Sigmoid colon (tissue), 4 donors: ENCODE results near the gene GAB2.

Source experiments
- CTCF ChIP-seq, 4 experiments: fragments of 450-650 bp in 3 of 4; fragments of 200-600 bp in 1 of 4; IDR thresholded peaks; one replicate each; pipeline ENCODE4 v1.5.1; 2016 to 2019; ENCODE audit warnings: antibody characterized with exemption in 4 of 4, mild to moderate bottlenecking in 3 of 4, moderate library complexity in 2 of 4
- POLR2AphosphoS5 ChIP-seq, 4 donors: sonication (generic); formaldehyde crosslinking; IDR thresholded peaks; one replicate each; pipeline ENCODE4 v1.6.1; 2017; ENCODE audit warnings: antibody characterized with exemption in 4 of 4

- TF ChIP-seq CTCF (IDR thresholded peaks at IDR 0.05) (no peak), POLR2AphosphoS5 (IDR thresholded peaks at IDR 0.05) (no peak)
Observed at GRCh38 chr11:78216021-78216420, 201.6 kb downstream of the GAB2 start.
